ENCODE measurements around the gene MBLAC1. TPM values are rescaled to one million over a fixed set of nuclear protein-coding genes. Genes with fewer than 3 reads are reported as not detected.

Gene MBLAC1
- total and polyA plus RNA-seq, 9 of the 15 experiments (the other 6 are each of a cell fraction or from before 2014, with no cell fraction given) = 0.03 to 3.1 (median 0.52) TPM

DNA sequence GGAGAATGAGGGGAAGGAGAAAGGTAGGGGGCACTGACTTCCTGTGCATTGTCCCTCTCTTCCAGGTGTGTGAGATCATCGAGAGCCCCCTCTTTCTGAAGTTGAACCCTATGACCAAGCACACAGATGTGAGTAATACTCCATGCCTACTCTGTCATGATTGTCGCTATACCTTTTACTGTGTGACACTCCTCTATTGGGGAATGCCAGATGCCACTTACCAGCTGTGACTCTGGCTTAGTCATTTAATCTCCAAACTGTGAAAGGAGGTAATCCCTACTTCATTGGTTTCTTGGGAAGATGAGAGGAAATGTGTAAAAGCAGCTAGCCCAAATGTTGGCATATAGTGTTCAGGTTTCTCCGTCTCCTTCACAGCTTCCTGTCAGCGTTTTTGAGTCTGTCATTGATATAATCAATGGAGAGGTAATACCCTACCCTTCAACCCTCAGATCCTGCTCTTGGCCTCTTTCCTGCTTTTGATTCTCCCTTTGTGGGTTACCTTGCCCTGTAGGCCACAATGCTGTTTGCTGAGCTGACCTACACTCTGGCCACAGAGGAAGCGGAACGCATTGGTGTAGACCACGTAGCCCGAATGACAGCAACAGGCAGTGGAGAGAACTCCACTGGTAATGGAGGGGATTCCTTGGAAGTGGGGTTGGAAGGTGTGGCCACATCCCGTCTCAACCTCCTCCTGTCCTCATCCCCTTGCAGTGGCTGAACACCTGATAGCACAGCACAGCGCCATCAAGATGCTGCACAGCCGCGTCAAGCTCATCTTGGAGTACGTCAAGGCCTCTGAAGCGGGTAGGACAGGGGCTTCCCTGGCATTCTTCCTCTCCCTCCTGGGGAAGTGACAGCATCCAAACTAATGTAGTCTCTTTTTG is 36.0 kb upstream of the MBLAC1 start (continued):
- TF ChIP-seq, protein P1, sequence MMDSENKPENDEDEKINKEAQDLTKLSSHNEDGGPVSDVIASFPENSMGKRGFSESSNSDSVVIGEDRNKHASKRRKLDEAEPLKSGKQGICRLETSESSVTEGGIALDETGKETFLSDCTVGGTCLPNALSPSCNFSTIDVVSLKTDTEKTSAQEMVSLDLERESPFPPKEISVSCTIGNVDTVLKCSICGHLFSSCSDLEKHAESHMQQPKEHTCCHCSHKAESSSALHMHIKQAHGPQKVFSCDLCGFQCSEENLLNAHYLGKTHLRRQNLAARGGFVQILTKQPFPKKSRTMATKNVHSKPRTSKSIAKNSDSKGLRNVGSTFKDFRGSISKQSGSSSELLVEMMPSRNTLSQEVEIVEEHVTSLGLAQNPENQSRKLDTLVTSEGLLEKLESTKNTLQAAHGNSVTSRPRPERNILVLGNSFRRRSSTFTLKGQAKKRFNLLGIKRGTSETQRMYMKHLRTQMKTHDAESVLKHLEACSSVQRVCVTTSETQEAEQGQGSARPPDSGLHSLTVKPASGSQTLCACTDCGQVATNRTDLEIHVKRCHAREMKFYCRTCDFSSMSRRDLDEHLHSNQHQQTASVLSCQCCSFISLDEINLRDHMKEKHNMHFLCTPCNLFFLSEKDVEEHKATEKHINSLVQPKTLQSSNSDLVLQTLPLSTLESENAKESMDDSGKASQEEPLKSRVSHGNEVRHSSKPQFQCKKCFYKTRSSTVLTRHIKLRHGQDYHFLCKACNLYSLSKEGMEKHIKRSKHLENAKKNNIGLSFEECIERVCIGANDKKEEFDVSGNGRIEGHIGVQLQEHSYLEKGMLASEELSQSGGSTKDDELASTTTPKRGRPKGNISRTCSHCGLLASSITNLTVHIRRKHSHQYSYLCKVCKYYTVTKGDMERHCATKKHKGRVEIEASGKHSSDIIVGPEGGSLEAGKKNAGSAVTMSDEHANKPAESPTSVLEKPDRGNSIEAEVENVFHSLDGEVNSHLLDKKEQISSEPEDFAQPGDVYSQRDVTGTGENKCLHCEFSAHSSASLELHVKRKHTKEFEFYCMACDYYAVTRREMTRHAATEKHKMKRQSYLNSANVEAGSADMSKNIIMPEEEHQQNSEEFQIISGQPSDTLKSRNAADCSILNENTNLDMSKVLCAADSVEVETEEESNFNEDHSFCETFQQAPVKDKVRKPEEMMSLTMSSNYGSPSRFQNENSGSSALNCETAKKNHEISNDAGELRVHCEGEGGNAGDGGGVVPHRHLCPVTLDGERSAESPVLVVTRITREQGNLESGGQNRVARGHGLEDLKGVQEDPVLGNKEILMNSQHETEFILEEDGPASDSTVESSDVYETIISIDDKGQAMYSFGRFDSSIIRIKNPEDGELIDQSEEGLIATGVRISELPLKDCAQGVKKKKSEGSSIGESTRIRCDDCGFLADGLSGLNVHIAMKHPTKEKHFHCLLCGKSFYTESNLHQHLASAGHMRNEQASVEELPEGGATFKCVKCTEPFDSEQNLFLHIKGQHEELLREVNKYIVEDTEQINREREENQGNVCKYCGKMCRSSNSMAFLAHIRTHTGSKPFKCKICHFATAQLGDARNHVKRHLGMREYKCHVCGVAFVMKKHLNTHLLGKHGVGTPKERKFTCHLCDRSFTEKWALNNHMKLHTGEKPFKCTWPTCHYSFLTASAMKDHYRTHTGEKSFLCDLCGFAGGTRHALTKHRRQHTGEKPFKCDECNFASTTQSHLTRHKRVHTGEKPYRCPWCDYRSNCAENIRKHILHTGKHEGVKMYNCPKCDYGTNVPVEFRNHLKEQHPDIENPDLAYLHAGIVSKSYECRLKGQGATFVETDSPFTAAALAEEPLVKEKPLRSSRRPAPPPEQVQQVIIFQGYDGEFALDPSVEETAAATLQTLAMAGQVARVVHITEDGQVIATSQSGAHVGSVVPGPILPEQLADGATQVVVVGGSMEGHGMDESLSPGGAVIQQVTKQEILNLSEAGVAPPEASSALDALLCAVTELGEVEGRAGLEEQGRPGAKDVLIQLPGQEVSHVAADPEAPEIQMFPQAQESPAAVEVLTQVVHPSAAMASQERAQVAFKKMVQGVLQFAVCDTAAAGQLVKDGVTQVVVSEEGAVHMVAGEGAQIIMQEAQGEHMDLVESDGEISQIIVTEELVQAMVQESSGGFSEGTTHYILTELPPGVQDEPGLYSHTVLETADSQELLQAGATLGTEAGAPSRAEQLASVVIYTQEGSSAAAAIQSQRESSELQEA (IDR thresholded peaks at IDR 0.05; ENCODE audit: low read depth) = no peak
- peak; percentile 67 for TF ChIP-seq POLR2G (IDR thresholded peaks at IDR 0.05; ENCODE audit: low read depth, low read length)
- no peak for TF ChIP-seq SP2 (IDR thresholded peaks at IDR 0.05; ENCODE audit: extremely low read depth, low read depth, low read length, poor library complexity, severe bottlenecking)
- TF ChIP-seq SP1 (CRISPR knock-in tag; IDR thresholded peaks at IDR 0.05) = no peak
- TF ChIP-seq XRCC4 (IDR thresholded peaks at IDR 0.05; ENCODE audit: extremely low read depth, insufficient read depth, insufficient read length) = no peak
- peak; percentile 19; the same call in 1 of the 2 replicates for TF ChIP-seq CHD2 (IDR thresholded peaks at IDR 0.05; ENCODE audit: low read depth, low read length)
- TF ChIP-seq ETV5 (CRISPR knock-in tag; IDR thresholded peaks at IDR 0.05; ENCODE audit: low read depth) = 0 out of 2 replicates have a peak, but pooled peaks have one; percentile 23
- TF ChIP-seq, protein P2, sequence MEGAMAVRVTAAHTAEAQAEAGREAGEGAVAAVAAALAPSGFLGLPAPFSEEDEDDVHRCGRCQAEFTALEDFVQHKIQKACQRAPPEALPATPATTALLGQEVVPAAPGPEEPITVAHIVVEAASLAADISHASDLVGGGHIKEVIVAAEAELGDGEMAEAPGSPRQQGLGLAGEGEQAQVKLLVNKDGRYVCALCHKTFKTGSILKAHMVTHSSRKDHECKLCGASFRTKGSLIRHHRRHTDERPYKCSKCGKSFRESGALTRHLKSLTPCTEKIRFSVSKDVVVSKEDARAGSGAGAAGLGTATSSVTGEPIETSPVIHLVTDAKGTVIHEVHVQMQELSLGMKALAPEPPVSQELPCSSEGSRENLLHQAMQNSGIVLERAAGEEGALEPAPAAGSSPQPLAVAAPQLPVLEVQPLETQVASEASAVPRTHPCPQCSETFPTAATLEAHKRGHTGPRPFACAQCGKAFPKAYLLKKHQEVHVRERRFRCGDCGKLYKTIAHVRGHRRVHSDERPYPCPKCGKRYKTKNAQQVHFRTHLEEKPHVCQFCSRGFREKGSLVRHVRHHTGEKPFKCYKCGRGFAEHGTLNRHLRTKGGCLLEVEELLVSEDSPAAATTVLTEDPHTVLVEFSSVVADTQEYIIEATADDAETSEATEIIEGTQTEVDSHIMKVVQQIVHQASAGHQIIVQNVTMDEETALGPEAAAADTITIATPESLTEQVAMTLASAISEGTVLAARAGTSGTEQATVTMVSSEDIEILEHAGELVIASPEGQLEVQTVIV (CRISPR knock-in tag; IDR thresholded peaks at IDR 0.05; ENCODE audit: borderline replicate concordance) = no peak
- TF ChIP-seq, protein P3, sequence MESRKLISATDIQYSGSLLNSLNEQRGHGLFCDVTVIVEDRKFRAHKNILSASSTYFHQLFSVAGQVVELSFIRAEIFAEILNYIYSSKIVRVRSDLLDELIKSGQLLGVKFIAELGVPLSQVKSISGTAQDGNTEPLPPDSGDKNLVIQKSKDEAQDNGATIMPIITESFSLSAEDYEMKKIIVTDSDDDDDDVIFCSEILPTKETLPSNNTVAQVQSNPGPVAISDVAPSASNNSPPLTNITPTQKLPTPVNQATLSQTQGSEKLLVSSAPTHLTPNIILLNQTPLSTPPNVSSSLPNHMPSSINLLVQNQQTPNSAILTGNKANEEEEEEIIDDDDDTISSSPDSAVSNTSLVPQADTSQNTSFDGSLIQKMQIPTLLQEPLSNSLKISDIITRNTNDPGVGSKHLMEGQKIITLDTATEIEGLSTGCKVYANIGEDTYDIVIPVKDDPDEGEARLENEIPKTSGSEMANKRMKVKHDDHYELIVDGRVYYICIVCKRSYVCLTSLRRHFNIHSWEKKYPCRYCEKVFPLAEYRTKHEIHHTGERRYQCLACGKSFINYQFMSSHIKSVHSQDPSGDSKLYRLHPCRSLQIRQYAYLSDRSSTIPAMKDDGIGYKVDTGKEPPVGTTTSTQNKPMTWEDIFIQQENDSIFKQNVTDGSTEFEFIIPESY (CRISPR knock-in tag; IDR thresholded peaks at IDR 0.05) = peak; percentile 61; the same call in 1 of the 2 replicates
- TF ChIP-seq, protein P4, sequence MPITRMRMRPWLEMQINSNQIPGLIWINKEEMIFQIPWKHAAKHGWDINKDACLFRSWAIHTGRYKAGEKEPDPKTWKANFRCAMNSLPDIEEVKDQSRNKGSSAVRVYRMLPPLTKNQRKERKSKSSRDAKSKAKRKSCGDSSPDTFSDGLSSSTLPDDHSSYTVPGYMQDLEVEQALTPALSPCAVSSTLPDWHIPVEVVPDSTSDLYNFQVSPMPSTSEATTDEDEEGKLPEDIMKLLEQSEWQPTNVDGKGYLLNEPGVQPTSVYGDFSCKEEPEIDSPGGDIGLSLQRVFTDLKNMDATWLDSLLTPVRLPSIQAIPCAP (CRISPR knock-in tag; IDR thresholded peaks at IDR 0.05; ENCODE audit: borderline replicate concordance) = no peak
